ENCODE data around the gene PRR20D.
"Not testable (repeated sequence)": the region's sequence is repeated elsewhere in the genome, so short reads cannot be mapped to it uniquely, and the experiment has no call there.

Gene PRR20D

DNA sequence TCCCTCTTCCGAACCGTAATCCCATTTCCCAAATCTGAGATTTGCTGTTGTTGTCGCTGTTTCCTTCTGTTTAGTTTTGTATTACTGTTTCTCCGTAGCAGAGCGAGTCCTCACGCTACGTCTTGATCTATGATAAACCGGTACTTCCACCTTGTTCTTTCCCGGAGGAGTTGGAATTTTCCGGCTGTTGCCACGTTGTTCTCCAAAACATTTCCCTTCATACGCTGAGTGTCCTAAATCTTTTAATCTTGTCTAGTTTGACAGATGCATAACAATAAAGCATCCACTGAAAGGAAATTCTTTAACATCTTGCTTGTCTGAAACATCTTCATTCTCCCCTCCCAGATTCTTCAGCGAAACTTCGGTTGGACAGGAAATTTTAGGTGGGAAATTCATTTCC, 12.3 kb upstream of the PRR20D start:
- in situ Hi-C loops (cut with MboI; ENCODE audit: low pct_unique_long_range_greater_than_20kb, low sequenced_read_pairs, unreplicated experiment); DNase-seq (ENCODE audit: low spot score): not testable (repeated sequence)

- DNase-seq (ENCODE audit: low spot score); in situ Hi-C loops (cut with MboI; ENCODE audit: low pct_unique_long_range_greater_than_20kb, low sequenced_read_pairs, unreplicated experiment): not testable (repeated sequence)
Measured at GRCh38 chr13:57153761-57154160, 6.7 kb upstream of the PRR20D start, which contains the start of gene PRR20C. Gene PRR20C (plus strand): TSS chr13:57154061. CDS start chr13:57154448, 387 bp downstream.

DNA sequence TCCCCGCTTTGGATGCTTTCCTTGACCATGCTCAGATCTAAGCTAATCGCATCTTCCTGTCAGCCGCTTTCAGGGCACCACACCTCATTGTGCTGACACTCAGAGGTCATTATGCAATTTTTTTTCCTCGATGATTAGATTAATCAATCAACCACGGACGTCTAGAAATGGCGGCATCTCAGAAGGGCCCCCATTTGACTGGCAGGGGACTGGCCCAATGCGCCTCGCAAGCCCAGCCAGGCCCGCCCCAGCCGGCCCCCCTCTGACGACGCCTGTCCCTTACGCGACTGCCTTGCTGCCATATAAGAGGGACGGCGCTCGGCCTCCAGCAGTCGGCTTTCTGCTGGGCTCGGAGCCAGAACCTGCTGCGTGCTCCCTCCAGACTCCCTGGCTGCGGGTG, 6.5 kb downstream of the PRR20D start, which contains the start of gene PRR20E:
Gene PRR20E (plus strand): TSS at position 301 of the 400 bp plus-strand sequence. CDS start 387 bp downstream, outside the sequence.
- DNase-seq (ENCODE audit: low spot score); in situ Hi-C loops (cut with MboI; ENCODE audit: low pct_unique_long_range_greater_than_20kb, low sequenced_read_pairs, unreplicated experiment): not testable (repeated sequence)

GRCh38 chr13:57191667-57192066, 31.2 kb downstream of the PRR20D start:
- in situ Hi-C loops (cut with MboI; ENCODE audit: low pct_unique_long_range_greater_than_20kb, low sequenced_read_pairs, unreplicated experiment), result no loop called here
- no peak for DNase-seq (ENCODE audit: low spot score)
- TF ChIP-seq, protein P1, sequence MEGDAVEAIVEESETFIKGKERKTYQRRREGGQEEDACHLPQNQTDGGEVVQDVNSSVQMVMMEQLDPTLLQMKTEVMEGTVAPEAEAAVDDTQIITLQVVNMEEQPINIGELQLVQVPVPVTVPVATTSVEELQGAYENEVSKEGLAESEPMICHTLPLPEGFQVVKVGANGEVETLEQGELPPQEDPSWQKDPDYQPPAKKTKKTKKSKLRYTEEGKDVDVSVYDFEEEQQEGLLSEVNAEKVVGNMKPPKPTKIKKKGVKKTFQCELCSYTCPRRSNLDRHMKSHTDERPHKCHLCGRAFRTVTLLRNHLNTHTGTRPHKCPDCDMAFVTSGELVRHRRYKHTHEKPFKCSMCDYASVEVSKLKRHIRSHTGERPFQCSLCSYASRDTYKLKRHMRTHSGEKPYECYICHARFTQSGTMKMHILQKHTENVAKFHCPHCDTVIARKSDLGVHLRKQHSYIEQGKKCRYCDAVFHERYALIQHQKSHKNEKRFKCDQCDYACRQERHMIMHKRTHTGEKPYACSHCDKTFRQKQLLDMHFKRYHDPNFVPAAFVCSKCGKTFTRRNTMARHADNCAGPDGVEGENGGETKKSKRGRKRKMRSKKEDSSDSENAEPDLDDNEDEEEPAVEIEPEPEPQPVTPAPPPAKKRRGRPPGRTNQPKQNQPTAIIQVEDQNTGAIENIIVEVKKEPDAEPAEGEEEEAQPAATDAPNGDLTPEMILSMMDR (IDR thresholded peaks at IDR 0.05; ENCODE audit: extremely low read depth, insufficient read depth, missing control alignments), result no peak

DNA sequence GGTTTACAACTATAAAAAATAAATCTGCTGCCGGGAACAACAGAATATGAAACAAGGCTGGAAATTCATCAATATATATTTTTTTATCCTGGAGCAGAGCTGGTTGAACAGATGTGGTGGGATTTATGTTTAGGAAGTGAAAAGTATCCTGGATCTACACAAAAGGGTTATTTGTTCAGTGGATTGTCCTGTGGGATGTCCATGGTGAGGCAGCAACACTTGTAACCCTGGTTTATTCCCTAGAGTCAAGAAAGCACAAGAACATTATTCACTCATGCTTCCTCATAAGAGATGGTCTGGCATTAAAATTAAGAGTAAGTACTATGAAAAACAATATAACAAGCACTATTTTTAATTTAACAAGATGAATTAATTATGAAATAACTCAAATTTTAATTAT, 52.6 kb downstream of the PRR20D start:
- in situ Hi-C loops (cut with MboI; ENCODE audit: low pct_unique_long_range_greater_than_20kb, low sequenced_read_pairs, unreplicated experiment), result no loop called here
- TF ChIP-seq, protein P1 (IDR thresholded peaks at IDR 0.05; ENCODE audit: extremely low read depth, insufficient read depth, missing control alignments), result no peak

More for the DNA sequence above, 52.6 kb downstream of the PRR20D start:
- no peak for DNase-seq (ENCODE audit: low spot score)
